GM18909 (cell line): ENCODE data around the gene SEC14L5.

Source experiments
- ATAC-seq: cut with Tn5 transposase; IDR thresholded peaks from one replicate; pipeline ENCODE4 v1.9.1; 2021; ENCODE audit warnings: mild to moderate bottlenecking; ENCODE audit not compliant: unreplicated experiment, poor library complexity

The SEC14L5 gene

GRCh38 chr16:4957720-4958509, at the start of gene SEC14L5:
Gene SEC14L5, plus strand, starts transcription at chr16:4958330. Its CDS starts 994 bp downstream, at chr16:4959324.
- ATAC-seq = peak; percentile 72

GRCh38 chr16:4908854-4909401, 49.2 kb upstream of the SEC14L5 start:
- ATAC-seq = no peak

DNA sequence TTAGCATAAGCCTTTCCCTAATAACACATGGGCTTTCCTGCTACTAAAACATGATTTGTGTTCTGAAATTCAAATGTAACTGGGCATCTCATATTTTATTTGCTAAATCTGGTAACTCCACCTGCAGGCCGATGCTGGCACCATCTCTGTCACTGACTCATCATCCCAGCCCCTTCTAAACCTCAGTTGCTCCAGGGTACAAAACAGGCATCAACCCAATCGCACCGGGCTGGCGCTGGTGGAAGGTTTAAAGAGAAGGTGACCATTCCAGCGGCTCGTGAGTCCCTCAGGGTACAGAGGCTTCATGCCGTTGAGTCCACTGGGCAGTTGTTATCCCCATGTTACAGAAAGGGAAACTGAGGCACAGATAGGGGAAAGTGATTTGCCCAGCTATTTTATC, 48.3 kb upstream of the SEC14L5 start:
- ATAC-seq = no peak

GRCh38 chr16:4910828-4911227, 47.3 kb upstream of the SEC14L5 start:
- ATAC-seq = no peak

- no peak for ATAC-seq
Observed at GRCh38 chr16:4911970-4912386, 46.2 kb upstream of the SEC14L5 start.

DNA sequence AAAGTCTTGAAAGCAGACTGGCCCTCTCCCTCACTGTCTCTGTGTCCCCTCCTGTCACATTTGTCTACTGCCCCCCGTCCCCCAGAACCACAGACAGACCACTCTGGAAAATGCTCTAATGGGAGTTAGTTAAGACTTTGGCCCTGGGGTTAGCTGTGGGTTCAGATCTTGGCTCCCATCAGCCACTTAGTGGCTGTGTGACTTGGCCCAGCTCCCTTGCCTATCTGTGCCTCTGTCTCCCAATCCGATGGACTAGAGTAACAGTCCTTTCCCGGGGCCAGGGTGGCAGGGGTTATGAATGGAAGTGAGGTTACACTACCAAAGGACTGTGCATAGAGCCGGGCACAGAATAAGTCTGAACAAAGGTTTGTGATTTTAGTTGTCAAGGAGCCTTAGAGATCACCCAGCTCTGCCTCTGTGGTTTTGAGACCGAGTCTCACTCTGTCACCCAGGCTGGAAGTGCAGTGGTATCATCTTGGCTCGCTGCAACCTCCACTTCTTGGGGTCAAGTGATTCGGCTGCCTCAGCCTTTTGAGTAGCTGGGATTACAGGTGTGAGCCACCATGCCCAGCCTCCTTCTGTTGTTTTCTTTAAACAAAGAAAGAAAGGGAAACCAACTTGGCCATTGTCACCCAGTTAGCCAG, 44.9 kb upstream of the SEC14L5 start:
- ATAC-seq = no peak

DNA sequence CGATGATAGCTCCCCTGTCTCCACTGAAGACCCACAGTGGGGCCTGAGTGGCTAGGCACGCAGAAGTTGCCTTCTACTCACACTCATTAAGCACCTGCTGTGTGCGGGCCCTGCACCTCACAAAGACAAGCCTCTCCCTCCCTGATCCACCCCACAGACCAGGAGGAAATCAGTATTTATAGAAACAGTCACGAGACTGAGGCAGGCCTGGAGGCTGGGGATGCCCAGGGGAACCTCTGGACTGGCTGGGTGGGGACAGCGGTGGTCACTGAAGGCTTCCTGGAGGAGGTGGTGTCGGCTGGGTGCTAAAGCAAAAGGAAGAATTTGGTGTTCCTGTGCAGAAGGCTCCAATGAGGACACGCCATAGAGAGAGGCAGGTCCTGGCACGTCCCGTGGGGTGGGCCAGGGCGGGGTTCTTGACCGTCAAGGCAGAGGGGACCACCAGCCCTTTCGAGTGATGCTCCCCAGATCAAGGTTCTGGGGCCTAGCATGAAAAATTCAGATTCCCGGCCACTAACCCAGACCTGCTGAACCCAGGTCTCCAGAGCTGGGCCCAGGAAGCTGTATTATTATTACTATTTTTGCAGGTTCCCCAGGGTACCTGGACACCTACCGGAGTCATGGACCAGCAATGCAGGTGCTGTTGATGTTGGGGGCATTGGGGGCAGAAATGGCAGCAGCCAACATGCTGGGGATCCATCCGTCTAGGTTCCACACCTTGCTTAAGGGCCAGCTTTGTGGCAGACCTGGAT, 44.2 kb upstream of the SEC14L5 start:
- ATAC-seq = no peak

DNA sequence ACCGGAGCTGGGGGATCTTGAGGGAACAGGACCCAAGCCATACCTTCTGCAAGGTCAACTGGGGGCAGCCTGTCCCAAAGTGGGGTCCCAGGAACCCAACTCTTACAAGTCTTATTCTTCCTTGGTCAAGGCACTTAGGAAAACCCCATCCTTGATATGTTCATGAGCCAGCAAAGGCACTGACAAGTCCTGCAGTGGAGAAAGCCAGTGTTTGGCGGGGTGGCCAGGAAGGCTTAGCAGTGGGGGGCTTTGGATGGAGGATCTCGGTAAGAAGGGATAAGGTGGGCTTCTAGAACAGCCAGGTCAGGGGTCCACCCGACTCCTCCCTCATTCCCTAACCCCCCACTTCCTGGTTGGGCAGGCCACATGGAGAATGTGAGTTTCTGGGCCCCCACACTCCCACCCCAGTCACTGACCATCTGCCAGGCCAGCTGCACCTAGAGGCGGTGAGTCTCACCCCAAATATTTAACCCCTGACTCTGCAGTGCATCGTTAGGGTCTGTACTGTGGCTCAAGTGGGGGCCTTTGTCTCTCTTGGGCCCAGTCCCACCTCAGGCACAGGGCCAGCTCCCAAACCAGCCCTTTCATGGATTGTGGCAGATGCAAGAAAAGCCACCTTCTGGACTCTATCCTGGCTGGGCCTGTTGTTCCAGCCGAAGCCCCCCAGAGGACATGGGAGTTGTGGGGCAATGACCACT, 43.5 kb upstream of the SEC14L5 start:
- no peak for ATAC-seq

DNA sequence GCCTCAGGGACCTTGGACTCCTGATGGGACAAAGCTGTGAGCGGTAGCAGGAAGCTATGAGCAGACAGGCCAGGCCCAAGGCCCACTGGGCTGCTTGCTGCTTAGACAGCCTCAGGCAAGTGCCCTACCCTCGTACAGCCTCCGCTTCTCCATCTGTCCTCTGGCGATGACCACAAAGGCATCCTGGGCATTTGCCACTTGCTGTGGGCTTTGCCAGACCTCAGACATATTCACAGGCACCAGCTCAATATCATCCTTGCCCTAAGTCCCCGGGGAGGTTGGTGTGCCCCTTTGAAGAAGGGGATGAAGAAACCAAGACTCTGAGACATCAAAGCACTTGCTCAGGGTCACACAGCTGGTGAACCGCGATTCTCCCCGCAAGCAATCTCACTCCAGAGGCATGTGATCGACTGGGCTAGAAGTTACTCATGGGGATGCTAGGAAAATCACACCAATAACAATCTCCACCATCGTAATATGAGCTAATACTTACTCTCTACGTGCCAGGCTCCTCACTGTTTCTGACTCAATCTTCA, 42.8 kb upstream of the SEC14L5 start:
- ATAC-seq = no peak

- ATAC-seq = no peak
Observed at GRCh38 chr16:4917117-4917516, 41.0 kb upstream of the SEC14L5 start.

- ATAC-seq = no peak
Observed at GRCh38 chr16:4918781-4919251, 39.3 kb upstream of the SEC14L5 start.

- no peak for ATAC-seq
Observed at GRCh38 chr16:4920826-4921225, 37.3 kb upstream of the SEC14L5 start.

GRCh38 chr16:4922721-4923342, 35.3 kb upstream of the SEC14L5 start:
- no peak for ATAC-seq

DNA sequence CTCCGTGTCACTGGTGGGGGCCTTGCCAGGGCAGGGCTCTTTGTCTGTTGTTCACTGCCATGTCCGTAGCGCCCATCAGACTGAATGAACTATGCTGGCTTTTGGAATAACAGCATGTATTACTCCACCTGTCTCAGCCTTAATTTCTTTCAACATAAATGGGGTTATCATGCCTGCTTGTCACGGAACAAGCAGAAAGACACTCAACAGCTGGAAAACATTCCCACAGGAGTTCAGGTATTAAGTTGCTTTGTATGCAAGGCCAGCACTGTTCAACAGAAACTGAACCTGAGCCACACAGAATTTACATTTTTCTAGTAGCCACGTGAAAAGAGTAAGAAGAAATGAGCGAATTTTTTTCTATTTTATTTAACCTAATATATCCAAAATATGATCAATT, 34.3 kb upstream of the SEC14L5 start:
- ATAC-seq = no peak

GRCh38 chr16:4924593-4925292, 33.4 kb upstream of the SEC14L5 start:
- ATAC-seq = no peak

- ATAC-seq = no peak
Observed at GRCh38 chr16:4925293-4925607, 32.9 kb upstream of the SEC14L5 start.

- no peak for ATAC-seq
Observed at GRCh38 chr16:4925791-4926190, 32.3 kb upstream of the SEC14L5 start.

DNA sequence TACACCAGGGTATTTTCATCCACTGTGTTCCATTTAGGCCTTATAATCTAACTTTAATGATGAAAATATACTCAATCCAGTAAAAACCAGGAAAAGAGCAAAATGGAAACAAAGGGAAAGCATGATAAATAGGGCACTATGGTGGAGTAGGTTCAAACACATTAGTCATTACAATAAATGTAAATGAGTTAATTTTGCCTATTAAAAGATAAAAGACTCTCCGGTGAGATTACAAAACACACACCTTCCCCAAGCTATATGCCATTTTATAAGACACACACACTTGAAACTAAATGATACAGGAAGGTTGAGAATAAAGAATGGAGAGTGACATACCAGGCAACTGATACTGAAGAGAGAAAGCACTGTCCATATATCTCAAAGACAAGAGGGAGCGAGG, 31.2 kb upstream of the SEC14L5 start:
- ATAC-seq = no peak

DNA sequence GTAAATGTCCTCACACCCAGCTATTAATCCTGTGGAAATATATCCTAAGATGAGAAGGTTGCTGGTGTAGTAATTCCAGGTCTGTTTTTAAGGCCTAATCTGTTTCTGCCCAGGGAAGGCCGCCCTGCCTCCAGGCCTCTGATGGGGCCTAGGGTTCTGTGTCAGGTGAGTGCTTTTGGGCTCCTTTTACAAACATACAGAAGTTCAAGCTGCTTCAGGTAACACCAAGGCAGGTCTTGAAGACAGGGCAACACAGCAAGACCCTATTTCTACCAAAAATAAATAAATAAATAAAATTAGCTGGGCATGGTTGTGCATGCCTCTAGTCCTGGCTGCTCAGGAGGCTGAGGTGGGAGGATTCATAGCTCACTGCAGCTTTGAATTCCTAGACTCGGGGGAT, 30.5 kb upstream of the SEC14L5 start:
- ATAC-seq = no peak
